MM.1S (cell line): ENCODE data around the gene LBHD2.

Experiments
- EZH2 ChIP-seq: fragments of 300-600 bp; sonication (generic); optimal IDR thresholded peaks from 2 replicates; pipeline ENCODE3; 2017; ENCODE audit warnings: low read depth, mild to moderate bottlenecking, antibody characterized with exemption, low read length, mixed read lengths
- EZH2phosphoT487 ChIP-seq: fragments of 300-600 bp; sonication (generic); IDR thresholded peaks from 2 replicates; pipeline ENCODE4 v1.6.1; 2018; ENCODE audit warnings: antibody characterized with exemption, low read length
- TF ChIP-seq, protein P1 (sequence below): fragments of 300-600 bp; sonication (generic); IDR thresholded peaks from 2 replicates; pipeline ENCODE4 v1.5.1; 2016; ENCODE audit warnings: antibody characterized with exemption, low read length, mixed read lengths

DNA sequence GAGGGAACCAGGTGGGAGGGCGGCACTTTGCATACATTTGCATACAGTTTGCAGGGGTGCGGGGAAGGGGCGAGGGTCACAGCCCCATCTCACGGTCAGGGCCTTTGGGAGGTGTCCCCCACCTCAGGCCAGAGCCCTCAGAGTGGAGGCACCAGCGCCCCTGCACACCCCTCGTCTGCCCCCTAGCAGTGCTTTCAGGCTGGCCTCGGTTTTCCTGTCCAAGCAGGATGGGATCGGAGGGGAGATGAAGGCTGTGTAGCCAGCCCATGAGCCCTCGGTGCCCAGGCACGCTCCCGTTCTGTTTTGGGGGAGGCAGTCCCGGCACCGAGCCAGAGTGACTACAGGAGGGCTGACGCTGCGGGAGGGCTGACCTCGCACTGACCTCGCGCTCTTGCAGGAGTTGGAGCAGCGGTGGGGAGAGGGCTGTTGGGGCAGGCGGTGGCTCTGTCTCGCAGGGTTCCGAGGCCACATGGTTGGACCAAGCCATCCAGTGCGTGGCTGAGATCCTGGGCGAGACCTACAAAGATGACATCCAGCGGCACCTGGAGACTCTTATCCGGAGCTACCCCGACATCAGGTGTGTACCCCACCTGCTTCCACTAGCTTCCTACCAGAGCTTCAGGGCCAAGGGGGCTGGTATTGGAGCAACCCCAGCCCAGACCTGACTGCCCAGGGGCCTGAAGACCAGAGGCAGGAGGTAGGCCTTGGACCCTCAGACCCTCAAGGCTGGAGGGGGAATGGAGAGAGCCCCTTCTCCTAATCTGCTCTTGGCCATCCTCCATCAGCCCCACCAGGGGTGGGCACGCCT, 24.1 kb downstream of the LBHD2 start:
- TF ChIP-seq, protein P1, sequence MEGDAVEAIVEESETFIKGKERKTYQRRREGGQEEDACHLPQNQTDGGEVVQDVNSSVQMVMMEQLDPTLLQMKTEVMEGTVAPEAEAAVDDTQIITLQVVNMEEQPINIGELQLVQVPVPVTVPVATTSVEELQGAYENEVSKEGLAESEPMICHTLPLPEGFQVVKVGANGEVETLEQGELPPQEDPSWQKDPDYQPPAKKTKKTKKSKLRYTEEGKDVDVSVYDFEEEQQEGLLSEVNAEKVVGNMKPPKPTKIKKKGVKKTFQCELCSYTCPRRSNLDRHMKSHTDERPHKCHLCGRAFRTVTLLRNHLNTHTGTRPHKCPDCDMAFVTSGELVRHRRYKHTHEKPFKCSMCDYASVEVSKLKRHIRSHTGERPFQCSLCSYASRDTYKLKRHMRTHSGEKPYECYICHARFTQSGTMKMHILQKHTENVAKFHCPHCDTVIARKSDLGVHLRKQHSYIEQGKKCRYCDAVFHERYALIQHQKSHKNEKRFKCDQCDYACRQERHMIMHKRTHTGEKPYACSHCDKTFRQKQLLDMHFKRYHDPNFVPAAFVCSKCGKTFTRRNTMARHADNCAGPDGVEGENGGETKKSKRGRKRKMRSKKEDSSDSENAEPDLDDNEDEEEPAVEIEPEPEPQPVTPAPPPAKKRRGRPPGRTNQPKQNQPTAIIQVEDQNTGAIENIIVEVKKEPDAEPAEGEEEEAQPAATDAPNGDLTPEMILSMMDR = no peak
- no peak for TF ChIP-seq EZH2
- no peak for TF ChIP-seq EZH2phosphoT487
